H1 (cell line): Measurements from ENCODE around the gene SLC4A11. TPM values are rescaled to one million over a fixed set of nuclear protein-coding genes. Genes with fewer than 3 reads are reported as not detected.

Source experiments
- KDM1A ChIP-seq: fragments of 200-600, 300-600 bp; sonication (generic); IDR thresholded peaks from 2 replicates; pipeline ENCODE4 v1.7.1; 2016; ENCODE audit warnings: mild to moderate bottlenecking, low read length, borderline replicate concordance
- SAP30 ChIP-seq: fragments of 300-600 bp; sonication (generic); IDR thresholded peaks from 2 replicates; pipeline ENCODE4 v1.7.1; 2012; ENCODE audit warnings: low read length, moderate library complexity, mild to moderate bottlenecking, inconsistent platforms; ENCODE audit not compliant: insufficient read depth, insufficient replicate concordance
- TAF7 ChIP-seq: optimal IDR thresholded peaks from 2 replicates; pipeline ENCODE3; 2011; ENCODE audit warnings: low read depth, mild to moderate bottlenecking, inconsistent platforms, low read length, moderate library complexity, borderline replicate concordance
- polyA plus RNA-seq, 7 experiments: library from polyadenylated mRNA; depleted of rRNA in 3 of 7; stranded (reverse) in 5 of 7; unstranded in 2 of 7; fragments of >200 nt in 5 of 7; fragments of 200-250 nt in 2 of 7; gene quantifications; 1 replicate in 5 of 7; 2 replicates in 1 of 7; 4 replicates in 1 of 7; pipeline versions ENCODE4 v1.2.1 to v1.2.3, GENCODE V29; 2011 to 2013; ENCODE audit warnings: missing spikeins in 2 of 7, mixed read lengths in 2 of 7
- total RNA-seq: library from RNA; stranded (reverse); fragmentation: NEBNext Ultra II Directional; extraction: Animal tissue kit (Norgen Biotek cat#: 25700); gene quantifications from 2 replicates; pipeline ENCODE4 v1.2.1, GENCODE V29; 2021
- TF ChIP-seq, protein P1 (sequence below): IDR thresholded peaks from 2 replicates; pipeline ENCODE4 v1.6.1; 2011; ENCODE audit warnings: low read length, improper control_type of control experiment

SLC4A11 gene
- total and polyA plus RNA-seq, 2 of the 8 experiments (the other 6 are each of a cell fraction or from before 2014, with no cell fraction given) = 11.9 to 32.3 TPM

DNA sequence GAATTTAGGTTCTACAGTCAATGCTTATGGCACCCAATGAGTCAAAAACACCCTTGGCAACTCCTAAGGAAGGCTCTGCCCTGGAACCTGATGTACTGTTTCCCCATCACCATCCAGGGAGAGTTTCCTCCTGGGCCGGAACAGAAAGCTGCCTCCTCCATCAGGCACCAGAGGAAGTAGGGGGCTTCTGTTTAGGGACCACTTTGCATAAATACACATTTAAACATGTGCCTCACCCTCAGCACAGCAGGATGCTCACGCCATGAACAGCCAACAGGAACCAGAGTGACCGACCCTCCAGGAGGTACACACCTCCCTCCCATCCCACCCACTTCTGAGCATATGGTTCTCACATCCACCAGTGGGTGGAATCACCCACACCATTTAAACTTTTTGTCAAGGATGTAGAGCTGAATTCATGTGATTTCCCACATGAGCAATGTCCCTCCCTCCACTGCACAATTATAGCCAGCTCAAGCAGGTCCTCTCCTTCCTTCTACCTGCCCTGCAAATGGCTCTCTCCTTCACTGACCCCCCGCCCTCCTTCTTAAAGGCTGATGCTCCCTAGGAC lies 49.3 kb downstream of the SLC4A11 start (continued):
- TF ChIP-seq, protein P1, sequence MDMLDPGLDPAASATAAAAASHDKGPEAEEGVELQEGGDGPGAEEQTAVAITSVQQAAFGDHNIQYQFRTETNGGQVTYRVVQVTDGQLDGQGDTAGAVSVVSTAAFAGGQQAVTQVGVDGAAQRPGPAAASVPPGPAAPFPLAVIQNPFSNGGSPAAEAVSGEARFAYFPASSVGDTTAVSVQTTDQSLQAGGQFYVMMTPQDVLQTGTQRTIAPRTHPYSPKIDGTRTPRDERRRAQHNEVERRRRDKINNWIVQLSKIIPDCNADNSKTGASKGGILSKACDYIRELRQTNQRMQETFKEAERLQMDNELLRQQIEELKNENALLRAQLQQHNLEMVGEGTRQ = no peak
- TF ChIP-seq TAF7 = no peak
- TF ChIP-seq SAP30 = no peak
- TF ChIP-seq KDM1A = no peak
- TF ChIP-seq, all 59 proteins: peak for 0
